Activated CD8-positive, alpha-beta memory T cell treated with anti-CD3 and anti-CD28 coated beads, Interleukin-2, amount 50 U/mL, for 48 hours (primary cell): Measurements from ENCODE around the gene TBXA2R.

Source experiments
- DNase-seq: peaks from one replicate; pipeline ENCODE4 v3.0.0-alpha.2; 2020

Gene TBXA2R

GRCh38 chr19:3550947-3551791 lies 55.5 kb downstream of the TBXA2R start:
- DNase-seq = no peak

DNA sequence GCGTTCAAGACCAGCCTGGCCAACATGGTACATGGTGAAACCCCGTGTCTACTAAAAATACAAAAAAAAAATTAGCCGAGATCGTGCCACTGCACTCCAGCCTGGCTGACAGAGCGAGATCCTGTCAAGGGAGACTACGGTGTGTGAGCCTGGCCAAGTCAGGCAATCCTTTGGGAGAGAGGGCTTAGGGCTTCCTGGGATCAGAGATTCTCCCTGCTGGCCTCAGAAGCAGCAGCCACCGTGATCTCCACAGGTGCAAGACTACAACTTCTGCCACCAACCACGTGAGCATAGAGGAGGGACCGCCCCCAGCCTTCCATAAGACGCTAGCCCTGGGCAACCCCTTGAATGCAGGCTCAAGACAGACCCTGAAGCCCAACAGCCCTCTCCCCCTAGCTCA lies 56.9 kb downstream of the TBXA2R start:
- DNase-seq = no peak

GRCh38 chr19:3548606-3549005 lies 58.1 kb downstream of the TBXA2R start:
- DNase-seq = no peak

GRCh38 chr19:3547767-3548282 lies 58.9 kb downstream of the TBXA2R start:
- DNase-seq = no peak

DNA sequence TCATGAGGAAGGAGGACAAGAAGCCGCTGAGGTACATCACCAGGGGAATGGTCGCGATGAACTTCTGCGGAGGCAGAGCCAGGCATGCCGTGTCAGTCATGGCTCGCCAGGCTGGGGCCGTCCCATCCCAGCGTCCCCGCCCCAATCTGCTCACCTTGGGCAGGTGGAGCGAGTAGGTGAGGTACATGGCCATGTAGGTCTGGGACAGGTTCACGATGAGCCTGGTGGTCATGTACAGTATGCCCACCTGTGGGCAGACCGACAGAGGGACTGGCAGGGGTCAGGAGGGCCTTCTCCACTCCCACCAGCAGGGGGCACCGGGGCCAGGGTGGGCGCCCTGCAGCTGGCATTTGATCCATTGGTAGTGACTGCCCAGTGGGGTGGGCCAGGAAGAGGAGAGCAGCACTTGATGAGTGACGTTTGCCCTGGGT lies 59.4 kb downstream of the TBXA2R start:
- peak; percentile 82 for DNase-seq

GRCh38 chr19:3546119-3546518 lies 60.6 kb downstream of the TBXA2R start:
- DNase-seq = no peak

- DNase-seq = no peak
Observed at GRCh38 chr19:3545669-3546034, 61.0 kb downstream of the TBXA2R start.

DNA sequence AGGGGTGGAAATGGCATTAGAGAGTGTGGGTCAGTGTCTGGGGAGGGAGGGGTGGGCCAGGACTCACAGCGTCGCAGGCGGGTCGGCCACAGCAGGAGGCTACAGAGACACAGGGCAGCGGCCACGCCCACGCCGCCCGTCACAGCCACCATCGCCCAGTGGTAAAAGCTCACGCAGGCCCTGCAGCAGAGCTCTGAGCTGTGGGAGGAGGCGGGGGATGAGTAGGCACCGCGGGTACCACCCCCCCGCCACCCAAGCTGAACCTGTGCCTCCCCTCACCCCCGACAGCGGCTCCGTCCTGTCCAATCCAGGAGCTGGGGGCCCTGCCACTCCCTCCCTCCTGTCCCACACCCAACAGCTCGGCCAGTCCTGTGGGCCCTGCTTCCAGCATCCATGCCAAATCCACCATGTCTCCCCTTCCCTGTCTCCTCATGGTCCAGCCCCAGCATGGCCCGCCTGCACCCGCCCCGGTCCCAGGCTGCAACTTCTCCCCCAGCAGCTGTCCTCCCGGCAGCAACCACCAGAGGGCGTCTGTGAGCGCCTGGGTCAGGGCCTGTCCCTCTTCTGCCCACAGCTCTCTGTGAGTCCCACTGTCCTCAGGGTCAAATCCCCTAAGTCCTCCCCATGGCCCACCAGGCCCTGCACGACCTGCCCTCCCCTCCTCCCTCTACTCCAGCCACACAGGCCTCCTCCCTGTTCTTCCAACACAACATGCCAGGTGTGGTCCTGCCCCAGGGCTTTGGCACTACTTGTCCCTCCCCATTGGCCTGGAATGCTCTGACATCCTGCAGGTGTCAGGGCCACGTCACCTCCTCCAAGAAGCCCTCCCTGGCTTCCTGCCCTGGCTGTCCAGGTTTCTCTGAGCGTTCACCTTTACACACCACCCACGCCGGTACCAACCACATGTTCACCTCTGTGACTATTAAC lies 61.7 kb downstream of the TBXA2R start:
- peak; percentile 99 for DNase-seq
